CD4-positive, alpha-beta T cell (primary cell): Measurements from ENCODE around the gene NCAM2. TPM values are rescaled to one million over a fixed set of nuclear protein-coding genes. Genes with fewer than 3 reads are reported as not detected.

Experiments used
- ATAC-seq: fragments of 200-7000 bp; cut with Tn5 transposase; one replicate; pipeline ENCODE4 v1.10.0; 2022; ENCODE audit warnings: mild to moderate bottlenecking; ENCODE audit not compliant: poor library complexity
- CTCF ChIA-PET: fragments of 350-600 bp; sonication (Branson Sonifier 250); formaldehyde crosslinking; loops from one replicate; lab custom pipeline; 2021; ENCODE audit warnings: antibody characterized with exemption, inconsistent platforms; lab: Charles Lee
- POLR2A ChIA-PET: fragments of 350-600 bp; sonication (Branson Sonifier 250); formaldehyde crosslinking; loops from one replicate; lab custom pipeline; 2021; ENCODE audit warnings: antibody characterized with exemption, inconsistent platforms; lab: Charles Lee
- DNase-seq, 14 experiments: peaks; one replicate each; pipeline ENCODE4 v3.0.0-alpha.2; 2013 to 2020; ENCODE audit warnings: mixed read lengths in 2 of 14
- H3K27ac ChIP-seq, 2 donors: one replicate each; pipeline versions ENCODE4 v1.5.1 to v1.7.0; 2013; ENCODE audit warnings: low read length in 2 of 2, low read depth in 1 of 2, mild to moderate bottlenecking in 1 of 2
- H3K27me3 ChIP-seq, 2 experiments: 1 replicate in 1 of 2; 2 replicates in 1 of 2; pipeline versions ENCODE4 v1.6.1 to v1.7.0; 2013; ENCODE audit warnings: low read length in 2 of 2, control low read depth in 1 of 2, mild to moderate bottlenecking in 1 of 2, moderate library complexity in 1 of 2; ENCODE audit not compliant: insufficient read depth in 2 of 2, control insufficient read depth in 1 of 2
- H3K36me3 ChIP-seq: one replicate; pipeline ENCODE4 v1.6.1; 2013; ENCODE audit warnings: low read length, control low read depth; ENCODE audit not compliant: insufficient read depth
- H3K4me1 ChIP-seq: one replicate; pipeline ENCODE4 v1.6.1; 2013; ENCODE audit warnings: low read length, control low read depth; ENCODE audit not compliant: insufficient read depth
- H3K4me3 ChIP-seq: one replicate; pipeline ENCODE4 v1.5.1; 2013; ENCODE audit warnings: mild to moderate bottlenecking, low read length, moderate library complexity
- H3K9me3 ChIP-seq, 2 experiments: 1 replicate in 1 of 2; 2 replicates in 1 of 2; pipeline versions ENCODE4 v1.6.1 to v1.7.0; 2013; ENCODE audit warnings: low read length in 2 of 2, mild to moderate bottlenecking in 2 of 2, control low read depth in 1 of 2, moderate library complexity in 1 of 2; ENCODE audit not compliant: control insufficient read depth in 1 of 2, insufficient read depth in 1 of 2
- H3K27ac Mint-ChIP-seq: one replicate; pipeline ENCODE4 v1.8.0; 2020; ENCODE audit warnings: mixed read lengths
- H3K27me3 Mint-ChIP-seq: one replicate; pipeline ENCODE4 v1.8.0; 2021; ENCODE audit warnings: mixed read lengths
- H3K36me3 Mint-ChIP-seq: one replicate; pipeline ENCODE4 v1.8.0; 2021; ENCODE audit warnings: low read depth, mixed read lengths
- H3K4me1 Mint-ChIP-seq: one replicate; pipeline ENCODE4 v1.8.0; 2021; ENCODE audit warnings: low read depth, mixed read lengths
- H3K4me3 Mint-ChIP-seq: one replicate; pipeline ENCODE4 v1.8.0; 2020; ENCODE audit warnings: mild to moderate bottlenecking, mixed read lengths
- H3K9me3 Mint-ChIP-seq: one replicate; pipeline ENCODE4 v1.8.0; 2020; ENCODE audit warnings: mixed read lengths
- CTCF ChIP-seq: fragments of 200-600 bp; IDR thresholded peaks from one replicate; pipeline ENCODE4 v1.8.0; 2022; ENCODE audit warnings: antibody characterized with exemption, mild to moderate bottlenecking
- intact Hi-C, 2 experiments: fragments of 100-400 bp; cut with DNase I in 1 of 2; cut with micrococcal nuclease in 1 of 2; formaldehyde crosslinking; loops; one replicate each; pipeline versions ENCODE4 v1.15.1 to v1.9.0; 2023 to 2025; cut with DNase I, micrococcal nuclease
- total RNA-seq, 174 experiments: library from RNA in 2 of 174; stranded (reverse) in 2 of 174; gene quantifications; one replicate each; pipeline ENCODE4 v1.2.3 and lab custom pipeline; 2021 to 2026

Gene NCAM2
- total RNA-seq, 2 experiments from 2014 or later, result not detected

- no peak for DNase-seq
- no peak for ATAC-seq
- Histone ChIP-seq H3K27ac (no peak overlapping the region), H3K9me3 (no peaks in the 10 kb centered on the region), H3K4me3 (no peak overlapping the region), H3K36me3 (no peaks in the 10 kb centered on the region), H3K27me3 (no peaks in the 10 kb centered on the region), H3K4me1 (no peaks in the 10 kb centered on the region)
- ChIA-PET POLR2A (no interaction called here), CTCF (no interaction called here)
- no peaks in the 10 kb centered on the region for H3K9me3 Mint-ChIP-seq
- TF ChIP-seq CTCF, result no peak
- H3K27ac Mint-ChIP-seq, result no peak overlapping the region
- H3K27me3 Mint-ChIP-seq, result no peaks in the 10 kb centered on the region
- no peak overlapping the region for H3K4me3 Mint-ChIP-seq
- H3K4me1 Mint-ChIP-seq, result no peaks in the 10 kb centered on the region
- intact Hi-C loops, result no loop called here
- H3K36me3 Mint-ChIP-seq, result no peaks in the 10 kb centered on the region
Measured at GRCh38 chr21:21103692-21104091, 105.5 kb downstream of the NCAM2 start.

- POLR2A ChIA-PET, result no interaction called here
- Histone ChIP-seq H3K27ac (no peak overlapping the region), H3K4me3 (no peak overlapping the region), H3K9me3 (no peaks in the 10 kb centered on the region), H3K4me1 (no peaks in the 10 kb centered on the region), H3K27me3 (no peaks in the 10 kb centered on the region), H3K36me3 (no peaks in the 10 kb centered on the region)
- no peaks in the 10 kb centered on the region for H3K9me3 Mint-ChIP-seq
- no peak for DNase-seq
- no peak overlapping the region for H3K27ac Mint-ChIP-seq
- no peaks in the 10 kb centered on the region for H3K27me3 Mint-ChIP-seq
- intact Hi-C loops, result no loop called here
- no peaks in the 10 kb centered on the region for H3K36me3 Mint-ChIP-seq
- TF ChIP-seq CTCF, result no peak
- no peak overlapping the region for H3K4me3 Mint-ChIP-seq
- no peaks in the 10 kb centered on the region for H3K4me1 Mint-ChIP-seq
- CTCF ChIA-PET, result no interaction called here
- ATAC-seq, result no peak
Measured at GRCh38 chr21:21109736-21110135, 111.5 kb downstream of the NCAM2 start.

- intact Hi-C loops, result no loop called here
Measured at GRCh38 chr21:21111309-21111920, 113.2 kb downstream of the NCAM2 start.

More at GRCh38 chr21:21111309-21111920, 113.2 kb downstream of the NCAM2 start:
- Mint-ChIP-seq H3K27ac (no peak overlapping the region), H3K36me3 (no peaks in the 10 kb centered on the region), H3K27me3 (no peaks in the 10 kb centered on the region), H3K4me3 (no peak overlapping the region), H3K9me3 (no peaks in the 10 kb centered on the region), H3K4me1 (no peaks in the 10 kb centered on the region)
- CTCF ChIA-PET, result no interaction called here
- DNase-seq (no peak), ATAC-seq (no peak)
- H3K27me3 ChIP-seq, result no peaks in the 10 kb centered on the region
- H3K27ac ChIP-seq, result no peak overlapping the region
- POLR2A ChIA-PET, result no interaction called here
- no peak for TF ChIP-seq CTCF
- H3K4me3 ChIP-seq, result no peak overlapping the region
- no peaks in the 10 kb centered on the region for H3K4me1 ChIP-seq
- H3K36me3 ChIP-seq, result no peaks in the 10 kb centered on the region
- peaks cover 0 to 1% of the 10 kb centered on the region in 2 experiments for H3K9me3 ChIP-seq
